NT2/D1 (cell line): ENCODE data around the gene USP3.

Experiments
- SUZ12 ChIP-seq: IDR thresholded peaks from 2 replicates; pipeline ENCODE4 v1.6.1; 2011; ENCODE audit not compliant: insufficient read length, insufficient read depth; ENCODE audit errors: extremely low read depth
- ZNF274 ChIP-seq: IDR thresholded peaks from 2 replicates; pipeline ENCODE4 v1.6.1; 2011; ENCODE audit warnings: mild to moderate bottlenecking, low read depth, low read length

- TF ChIP-seq ZNF274 (no peak), SUZ12 (no peak)
These were observed 12.4 kb upstream of the USP3 start for GRCh38 chr15:63491979-63492378.
